H9 (cell line): ENCODE results near the gene OPHN1. TPM values are rescaled to one million over a fixed set of nuclear protein-coding genes. Genes with fewer than 3 reads are reported as not detected.

Source experiments
- DNase-seq: peaks from one replicate; pipeline ENCODE4 v3.0.0-alpha.2; 2017
- H2AFZ ChIP-seq: one replicate; pipeline ENCODE4 v1.6.1; 2013; ENCODE audit warnings: mild to moderate bottlenecking, low read length, control low read depth, moderate library complexity
- H2AK5ac ChIP-seq: 2 replicates; pipeline ENCODE4 v1.6.1; 2013; ENCODE audit warnings: low read length, control low read depth, mixed read lengths; ENCODE audit not compliant: insufficient read length
- H2BK120ac ChIP-seq: one replicate; pipeline ENCODE4 v1.6.1; 2013; ENCODE audit warnings: low read depth, mild to moderate bottlenecking, low read length, control low read depth, inconsistent platforms; ENCODE audit not compliant: poor library complexity, severe bottlenecking
- H2BK12ac ChIP-seq: 2 replicates; pipeline ENCODE4 v1.6.1; 2013; ENCODE audit warnings: low read length, control low read depth, mixed read lengths, low read depth; ENCODE audit not compliant: insufficient read length
- H2BK15ac ChIP-seq: 2 replicates; pipeline ENCODE4 v1.6.1; 2013; ENCODE audit warnings: low read depth, low read length, control low read depth
- H2BK20ac ChIP-seq: one replicate; pipeline ENCODE4 v1.6.1; 2013; ENCODE audit warnings: low read depth, mild to moderate bottlenecking, low read length, control low read depth, inconsistent platforms; ENCODE audit not compliant: poor library complexity, severe bottlenecking
- H2BK5ac ChIP-seq: 2 replicates; pipeline ENCODE4 v1.6.1; 2013; ENCODE audit warnings: low read length, control low read depth, mixed read lengths; ENCODE audit not compliant: insufficient read length
- H3K14ac ChIP-seq: 2 replicates; pipeline ENCODE4 v1.6.1; 2013; ENCODE audit warnings: low read length, control low read depth; ENCODE audit not compliant: insufficient read depth
- H3K18ac ChIP-seq: 2 replicates; pipeline ENCODE4 v1.6.1; 2013; ENCODE audit warnings: low read depth, mild to moderate bottlenecking, mixed read lengths, low read length, control low read depth; ENCODE audit not compliant: insufficient read length
- H3K23ac ChIP-seq: 2 replicates; pipeline ENCODE4 v1.6.1; 2013; ENCODE audit warnings: low read length, control low read depth, mixed read lengths, low read depth; ENCODE audit not compliant: insufficient read length
- H3K23me2 ChIP-seq: 2 replicates; pipeline ENCODE4 v1.6.1; 2013; ENCODE audit warnings: low read depth, mild to moderate bottlenecking, mixed read lengths, low read length, control low read depth; ENCODE audit not compliant: insufficient read length, poor library complexity, severe bottlenecking
- H3K27ac ChIP-seq: 2 replicates; pipeline ENCODE4 v1.5.1; 2013; ENCODE audit warnings: low read length, control low read depth, mixed read lengths, low read depth; ENCODE audit not compliant: insufficient read length
- H3K27me3 ChIP-seq: 2 replicates; pipeline ENCODE4 v1.6.1; 2013; ENCODE audit warnings: low read length, control low read depth, inconsistent platforms; ENCODE audit not compliant: insufficient read depth
- H3K4ac ChIP-seq: 2 replicates; pipeline ENCODE4 v1.6.1; 2013; ENCODE audit warnings: low read depth, mild to moderate bottlenecking, control low read depth, inconsistent platforms, low read length, moderate library complexity
- H3K4me1 ChIP-seq: 2 replicates; pipeline ENCODE4 v1.6.1; 2013; ENCODE audit warnings: low read length, control low read depth, inconsistent platforms; ENCODE audit not compliant: insufficient read depth
- H3K4me2 ChIP-seq: 2 replicates; pipeline ENCODE4 v1.6.1; 2013; ENCODE audit warnings: low read length, control low read depth, mixed read lengths; ENCODE audit not compliant: insufficient read length, insufficient read depth
- H3K56ac ChIP-seq: 2 replicates; pipeline ENCODE4 v1.6.1; 2013; ENCODE audit warnings: low read depth, mild to moderate bottlenecking, mixed read lengths, low read length, control low read depth; ENCODE audit not compliant: insufficient read length
- H3K79me1 ChIP-seq: 2 replicates; pipeline ENCODE4 v1.6.1; 2013; ENCODE audit warnings: low read depth, mild to moderate bottlenecking, moderate library complexity, low read length, control low read depth, inconsistent platforms; ENCODE audit not compliant: insufficient read depth, poor library complexity, severe bottlenecking
- H3K79me2 ChIP-seq: 2 replicates; pipeline ENCODE4 v1.6.1; 2013; ENCODE audit warnings: low read length, control low read depth, inconsistent platforms; ENCODE audit not compliant: insufficient read depth
- H3K9ac ChIP-seq: 2 replicates; pipeline ENCODE4 v1.6.1; 2013; ENCODE audit warnings: low read length, control low read depth, mixed read lengths; ENCODE audit not compliant: insufficient read length; ENCODE audit errors: extremely low read depth
- H3K9me3 ChIP-seq: one replicate; pipeline ENCODE4 v1.6.1; 2013; ENCODE audit warnings: low read depth, low read length, inconsistent platforms; ENCODE audit not compliant: control insufficient read depth
- H3T11ph ChIP-seq: one replicate; pipeline ENCODE4 v1.6.1; 2013; ENCODE audit warnings: mild to moderate bottlenecking, low read length, control low read depth, inconsistent platforms
- H4K20me1 ChIP-seq: one replicate; pipeline ENCODE4 v1.6.1; 2013; ENCODE audit not compliant: control insufficient read depth, insufficient read length, insufficient read depth
- H4K5ac ChIP-seq: 2 replicates; pipeline ENCODE4 v1.6.1; 2013; ENCODE audit warnings: low read depth, mild to moderate bottlenecking, mixed read lengths, low read length, control low read depth; ENCODE audit not compliant: insufficient read length
- H4K8ac ChIP-seq: replicated peaks from 2 replicates; pipeline ENCODE4 v1.6.1; 2013; ENCODE audit warnings: low read length, control low read depth, mixed read lengths, low read depth; ENCODE audit not compliant: insufficient read length
- H4K91ac ChIP-seq: 2 replicates; pipeline ENCODE4 v1.6.1; 2013; ENCODE audit warnings: low read depth, mild to moderate bottlenecking, moderate library complexity, mixed read lengths, low read length, control low read depth; ENCODE audit not compliant: insufficient read length
- H3K27ac Mint-ChIP-seq, 3 experiments: 2 replicates in 2 of 3; 3 replicates in 1 of 3; pipeline ENCODE4 v1.8.0; 2020 to 2021; ENCODE audit warnings: mixed read lengths in 3 of 3, mild to moderate bottlenecking in 1 of 3, moderate library complexity in 1 of 3
- H3K27me3 Mint-ChIP-seq: 2 replicates; pipeline ENCODE4 v1.8.0; 2021; ENCODE audit warnings: low read depth, mild to moderate bottlenecking, moderate library complexity, mixed read lengths
- H3K36me3 Mint-ChIP-seq, 3 experiments: 2 replicates in 2 of 3; 3 replicates in 1 of 3; pipeline ENCODE4 v1.8.0; 2020 to 2021; ENCODE audit warnings: low read depth in 3 of 3, mixed read lengths in 3 of 3; ENCODE audit not compliant: insufficient read depth in 1 of 3
- H3K4me1 Mint-ChIP-seq, 2 experiments: 2 replicates each; pipeline ENCODE4 v1.8.0; 2020; ENCODE audit warnings: mixed read lengths in 2 of 2
- H3K4me3 Mint-ChIP-seq, 2 experiments: 2 replicates in 1 of 2; 3 replicates in 1 of 2; pipeline ENCODE4 v1.8.0; 2020 to 2021; ENCODE audit warnings: mild to moderate bottlenecking in 2 of 2, mixed read lengths in 2 of 2, moderate library complexity in 1 of 2
- H3K9me3 Mint-ChIP-seq, 2 experiments: 2 replicates in 1 of 2; 3 replicates in 1 of 2; pipeline ENCODE4 v1.8.0; 2020; ENCODE audit warnings: mild to moderate bottlenecking in 2 of 2, mixed read lengths in 2 of 2, moderate library complexity in 1 of 2
- CTCF ChIP-seq: fragments of 200-600 bp; sonication (generic); conservative IDR thresholded peaks from 3 replicates; pipeline ENCODE4 v1.8.0; 2021; ENCODE audit warnings: antibody characterized with exemption, mild to moderate bottlenecking
- WGBS: extraction: QIAGEN DNeasy Blood & Tissue Kit; methylation state at CpG from one replicate; pipeline ENCODE4 v1.1.7; 2013; ENCODE audit warnings: missing lambda C conversion rate, low lambda C conversion rate, mixed read lengths; ENCODE audit not compliant: insufficient read length; ENCODE audit errors: extremely low coverage; 5-methylcytosine and 5-hydroxymethylcytosine counted together
- total RNA-seq: library from RNA; stranded (reverse); gene quantifications from 2 replicates; pipeline ENCODE4 v1.2.1, GENCODE V29; 2021

The OPHN1 gene
- total RNA-seq, 1 experiment from 2014 or later = 1.5 TPM

- H3K23ac ChIP-seq = no peak overlapping the region
- no peak overlapping the region for H4K5ac ChIP-seq
- H3K79me2 ChIP-seq = no peaks in the 10 kb centered on the region
- no CpG with 5 or more reads among the region's 4 CpGs for WGBS
- no peak overlapping the region for H2AK5ac ChIP-seq
- H3K27me3 ChIP-seq = no peaks in the 10 kb centered on the region
- Mint-ChIP-seq H3K9me3 (peaks cover 51 to 59% of the 10 kb centered on the region in 2 experiments), H3K27ac (no peak overlapping the region), H3K4me3 (no peak overlapping the region), H3K27me3 (no peaks in the 10 kb centered on the region), H3K36me3 (peaks cover 0 to 4% (median 0%) of the 10 kb centered on the region in 3 experiments; a peak in 3 of 7 replicates), H3K4me1 (peaks cover 6% of the 10 kb centered on the region in 2 experiments)
- H3T11ph ChIP-seq = no peak overlapping the region
- no peak overlapping the region for H2BK12ac ChIP-seq
- no peak for DNase-seq
- H4K91ac ChIP-seq = no peak overlapping the region
- H4K8ac ChIP-seq = no peak overlapping the region
- H2AFZ ChIP-seq = no peak overlapping the region
- no peak overlapping the region for H3K4me2 ChIP-seq
- no peak overlapping the region for H2BK120ac ChIP-seq
- no peak overlapping the region for H2BK15ac ChIP-seq
- no peak overlapping the region for H3K4ac ChIP-seq
- no peak overlapping the region for H2BK20ac ChIP-seq
- H3K18ac ChIP-seq = no peak overlapping the region
- H2BK5ac ChIP-seq = no peak overlapping the region
- no peak overlapping the region for H3K9ac ChIP-seq
- no peaks in the 10 kb centered on the region for H3K4me1 ChIP-seq
- H4K20me1 ChIP-seq = no peaks in the 10 kb centered on the region
- TF ChIP-seq CTCF = no peak
- peaks cover 23% of the 10 kb centered on the region for H3K9me3 ChIP-seq
- H3K27ac ChIP-seq = no peak overlapping the region
- H3K14ac ChIP-seq = no peak overlapping the region
- no peak overlapping the region for H3K56ac ChIP-seq
- H3K79me1 ChIP-seq = no peaks in the 10 kb centered on the region
- no peaks in the 10 kb centered on the region for H3K23me2 ChIP-seq
Observed at GRCh38 chrX:68199062-68199848, 234.0 kb downstream of the OPHN1 start.
